Erythroblast (primary cell): ENCODE results near the gene SLC5A11.

Experiments used
- GATA1 ChIP-seq: IDR thresholded peaks from 2 replicates; pipeline ENCODE4 v1.6.1; 2011; ENCODE audit warnings: low read depth, mild to moderate bottlenecking, control low read depth, low read length, moderate library complexity
- POLR2A ChIP-seq: IDR thresholded peaks from 2 replicates; pipeline ENCODE4 v1.6.1; 2011; ENCODE audit warnings: mild to moderate bottlenecking, low read length

- no peak for TF ChIP-seq POLR2A
- no peak for TF ChIP-seq GATA1
These were observed 9.9 kb downstream of the SLC5A11 start for GRCh38 chr16:24855678-24856077.
